RWPE1 (cell line): Measurements from ENCODE around the gene TMEM14A.

Experiments used
- CTCF ChIA-PET: fragments of 350-600 bp; sonication (Branson Sonifier 250); formaldehyde crosslinking; extraction: SDS; loops from one replicate; lab custom pipeline; 2021; lab: Yijun Ruan, JAX
- POLR2A ChIA-PET: fragments of 400-600 bp; formaldehyde crosslinking; extraction: SDS; loops from one replicate; lab custom pipeline; 2020; ENCODE audit warnings: antibody characterized with exemption; ENCODE audit not compliant: low non-redundant PET; lab: Yijun Ruan, JAX
- DNase-seq: peaks from one replicate; pipeline ENCODE4 v3.0.0; 2012; ENCODE audit warnings: low spot score
- H3K27ac ChIP-seq: fragments of 450-650 bp; 2 replicates; pipeline ENCODE4 v1.5.1; 2017
- TF ChIP-seq, protein P1 (sequence below): fragments of 450-650 bp; conservative IDR thresholded peaks from 2 replicates; pipeline ENCODE4 v1.5.1; 2017; ENCODE audit warnings: low read depth, mild to moderate bottlenecking

TMEM14A gene

DNA sequence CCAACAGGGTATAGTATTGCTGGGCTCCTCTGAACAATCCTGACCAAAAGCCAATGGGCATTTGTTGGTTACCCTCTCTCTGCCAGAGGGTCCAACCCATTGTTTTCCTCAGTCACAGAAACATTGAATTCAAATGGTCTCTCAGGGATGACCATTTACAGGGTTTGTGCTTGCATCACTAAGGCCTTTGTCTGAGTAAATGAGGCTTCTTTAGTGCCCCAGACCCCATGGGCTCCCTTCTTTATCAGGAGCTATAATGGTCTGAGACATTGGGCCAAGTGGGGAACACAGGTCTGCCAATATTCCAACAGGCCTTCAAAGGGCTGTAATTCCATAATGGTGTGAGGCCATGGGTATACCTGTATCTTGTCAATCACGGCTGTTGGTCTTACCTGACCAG lies 65.2 kb downstream of the TMEM14A start:
- POLR2A ChIA-PET = no interaction called here
- no peak for DNase-seq
- TF ChIP-seq, protein P1, sequence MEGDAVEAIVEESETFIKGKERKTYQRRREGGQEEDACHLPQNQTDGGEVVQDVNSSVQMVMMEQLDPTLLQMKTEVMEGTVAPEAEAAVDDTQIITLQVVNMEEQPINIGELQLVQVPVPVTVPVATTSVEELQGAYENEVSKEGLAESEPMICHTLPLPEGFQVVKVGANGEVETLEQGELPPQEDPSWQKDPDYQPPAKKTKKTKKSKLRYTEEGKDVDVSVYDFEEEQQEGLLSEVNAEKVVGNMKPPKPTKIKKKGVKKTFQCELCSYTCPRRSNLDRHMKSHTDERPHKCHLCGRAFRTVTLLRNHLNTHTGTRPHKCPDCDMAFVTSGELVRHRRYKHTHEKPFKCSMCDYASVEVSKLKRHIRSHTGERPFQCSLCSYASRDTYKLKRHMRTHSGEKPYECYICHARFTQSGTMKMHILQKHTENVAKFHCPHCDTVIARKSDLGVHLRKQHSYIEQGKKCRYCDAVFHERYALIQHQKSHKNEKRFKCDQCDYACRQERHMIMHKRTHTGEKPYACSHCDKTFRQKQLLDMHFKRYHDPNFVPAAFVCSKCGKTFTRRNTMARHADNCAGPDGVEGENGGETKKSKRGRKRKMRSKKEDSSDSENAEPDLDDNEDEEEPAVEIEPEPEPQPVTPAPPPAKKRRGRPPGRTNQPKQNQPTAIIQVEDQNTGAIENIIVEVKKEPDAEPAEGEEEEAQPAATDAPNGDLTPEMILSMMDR = no peak
- CTCF ChIA-PET = interaction anchor here (0.6 kb wide), 1 partner anchor 102 kb away, joined by 3 read pairs; no protein-coding TSS in a partner anchor
- H3K27ac ChIP-seq = no peak overlapping the region
